Dermis blood vessel endothelial cell (primary cell): ENCODE measurements around the gene CNTNAP2. TPM values are rescaled to one million over a fixed set of nuclear protein-coding genes. Genes with fewer than 3 reads are reported as not detected.
"Not testable (repeated sequence)": the region's sequence is repeated elsewhere in the genome, so short reads cannot be mapped to it uniquely, and the experiment has no call there.

ENCODE experiments used
- DNase-seq: peaks from one replicate; pipeline ENCODE4 v3.0.0; 2010
- total RNA-seq: library from RNA; depleted of rRNA; stranded (reverse); fragments of >200 nt; gene quantifications from 2 replicates; pipeline ENCODE4 v1.2.3, GENCODE V29; 2014

Gene CNTNAP2
- total RNA-seq, 1 donor from 2014 or later: not detected

GRCh38 chr7:148380596-148381419 is 2264.2 kb downstream of the CNTNAP2 start:
- no peak for DNase-seq

GRCh38 chr7:148382596-148382995 is 2266.0 kb downstream of the CNTNAP2 start:
- DNase-seq: no peak

- no peak for DNase-seq
These were observed 2267.1 kb downstream of the CNTNAP2 start for GRCh38 chr7:148383651-148384050.

DNA sequence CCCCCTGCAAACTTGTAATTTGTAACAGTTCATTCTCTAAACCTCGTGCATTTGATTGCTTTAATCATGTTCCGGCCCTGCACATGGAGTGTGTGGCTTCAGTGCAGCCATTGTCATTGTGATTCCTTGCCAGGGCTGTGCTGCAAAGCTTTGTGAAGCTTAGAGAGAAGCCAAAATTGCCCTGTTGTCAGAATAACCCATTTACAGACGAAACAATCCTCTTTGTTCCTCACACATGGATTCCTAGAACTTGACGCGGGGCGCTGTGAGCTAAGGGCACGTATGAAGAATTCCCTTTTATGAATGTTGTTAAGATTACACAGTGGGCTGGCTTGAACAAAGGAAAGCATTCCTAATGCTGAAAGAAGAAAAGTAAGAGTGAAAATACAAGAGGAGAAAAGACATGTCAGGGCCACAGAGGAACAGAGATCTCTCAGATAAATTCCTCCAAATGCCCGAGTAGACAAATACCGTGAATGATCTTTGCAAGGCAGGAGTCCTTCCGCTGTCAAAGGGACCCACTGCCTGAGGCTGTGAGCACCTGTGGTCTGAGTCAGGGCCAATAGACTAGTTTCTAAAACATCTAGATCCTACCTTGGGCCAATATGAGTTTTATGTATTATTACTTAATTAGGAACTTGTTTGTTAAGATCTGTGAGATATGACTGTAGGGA is 2268.5 kb downstream of the CNTNAP2 start:
- no peak for DNase-seq

DNA sequence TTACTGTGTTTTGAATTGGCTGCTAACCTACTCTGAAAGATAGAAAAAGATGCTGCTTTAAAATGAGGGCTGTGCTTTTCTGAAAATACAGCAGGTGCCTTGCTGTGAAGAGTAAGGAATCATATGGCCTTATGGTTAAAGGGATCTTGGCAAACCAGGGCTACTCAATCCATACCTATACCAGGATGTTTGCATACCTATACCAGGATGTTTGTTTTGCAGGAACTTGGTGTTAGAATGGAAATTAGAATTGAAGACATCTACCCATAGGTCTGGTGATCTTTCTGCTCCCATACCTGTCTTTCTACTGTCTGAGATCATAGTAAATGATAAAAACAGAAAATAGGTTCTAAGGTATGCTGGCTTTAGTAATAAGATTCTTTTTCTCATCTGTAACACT is 2273.8 kb downstream of the CNTNAP2 start:
- no peak for DNase-seq

GRCh38 chr7:148391591-148391990 is 2275.0 kb downstream of the CNTNAP2 start:
- no peak for DNase-seq

GRCh38 chr7:148394582-148394981 is 2278.0 kb downstream of the CNTNAP2 start:
- no peak for DNase-seq

DNA sequence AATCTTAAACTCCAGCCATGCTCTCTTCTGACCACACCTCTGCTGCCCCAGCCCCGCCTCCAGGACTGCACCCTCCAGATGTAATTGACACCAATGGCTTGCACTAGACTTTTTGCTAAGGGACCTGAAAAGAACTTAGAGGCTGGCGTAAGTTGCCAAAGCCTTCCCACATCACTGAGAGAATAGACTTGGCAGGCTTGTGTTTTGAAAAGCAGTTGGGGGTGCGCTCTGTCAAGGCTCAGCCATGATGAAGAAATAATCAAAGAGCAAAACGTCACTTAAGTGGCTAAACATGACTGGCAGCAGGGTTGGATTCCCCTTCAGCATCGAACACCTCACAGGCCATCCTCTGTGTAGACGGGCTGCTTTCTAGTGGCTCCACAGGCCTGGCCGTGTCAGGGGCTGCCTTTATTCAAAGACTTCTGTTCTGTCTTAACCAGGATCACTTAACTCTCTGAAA is 2278.8 kb downstream of the CNTNAP2 start:
- no peak for DNase-seq

- no peak for DNase-seq
These were observed 2279.6 kb downstream of the CNTNAP2 start for GRCh38 chr7:148395990-148396716.

DNA sequence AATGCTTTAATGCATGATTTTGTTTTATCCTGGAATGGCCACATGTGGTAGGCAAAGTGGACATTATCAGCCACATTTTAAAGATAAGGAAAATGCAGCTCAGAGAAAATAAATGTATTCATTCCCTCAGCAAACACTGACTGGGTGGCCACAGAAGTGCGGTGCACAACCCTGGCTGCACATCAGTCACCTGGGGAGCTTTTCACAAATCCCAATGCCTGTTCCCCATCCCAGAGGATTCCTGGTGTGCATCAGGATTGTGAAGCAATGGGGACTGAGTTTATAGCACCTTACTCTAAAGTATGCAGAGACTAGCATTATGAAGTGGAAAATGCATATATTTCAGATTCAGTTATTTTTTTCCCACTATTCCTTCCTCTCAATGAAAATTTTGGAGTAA is 2280.5 kb downstream of the CNTNAP2 start:
- DNase-seq: no peak

DNA sequence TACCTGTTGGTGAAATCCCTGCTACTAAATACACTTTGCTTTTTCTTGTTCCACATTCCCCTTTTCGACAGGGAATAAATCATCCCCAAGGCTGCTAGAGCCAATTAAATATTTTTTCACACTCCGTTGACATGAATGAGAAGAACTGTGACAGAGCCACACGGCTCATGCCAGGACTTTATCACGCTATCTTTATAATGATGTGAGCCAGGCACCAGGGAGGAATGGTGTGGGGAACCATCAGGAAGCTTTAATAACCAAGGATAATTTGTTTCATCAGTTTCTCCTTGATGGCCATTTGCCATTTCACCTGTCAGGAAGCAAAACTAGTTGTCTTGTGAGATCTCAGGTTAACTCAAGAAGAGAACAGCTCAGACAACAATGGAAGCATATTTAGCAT is 2280.9 kb downstream of the CNTNAP2 start:
- no peak for DNase-seq

DNA sequence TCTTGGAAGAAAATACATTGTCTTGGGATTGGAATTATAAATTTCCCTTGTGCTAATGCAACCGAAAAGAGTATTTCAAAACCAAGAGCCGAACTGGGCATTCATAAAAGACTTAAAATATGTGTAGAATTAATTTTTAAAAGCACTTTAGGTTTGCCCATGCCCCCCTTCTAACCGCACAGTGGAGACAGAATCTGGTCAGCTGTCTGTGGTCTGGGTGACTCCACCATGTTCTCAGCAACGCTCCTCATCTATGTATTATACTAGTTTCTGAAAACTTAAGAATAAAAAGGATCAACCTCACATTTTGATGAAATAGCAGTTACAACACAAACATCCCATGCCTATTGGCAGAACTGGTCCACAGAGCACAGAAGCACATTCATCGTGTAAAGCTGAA is 2281.4 kb downstream of the CNTNAP2 start:
- no peak for DNase-seq

DNA sequence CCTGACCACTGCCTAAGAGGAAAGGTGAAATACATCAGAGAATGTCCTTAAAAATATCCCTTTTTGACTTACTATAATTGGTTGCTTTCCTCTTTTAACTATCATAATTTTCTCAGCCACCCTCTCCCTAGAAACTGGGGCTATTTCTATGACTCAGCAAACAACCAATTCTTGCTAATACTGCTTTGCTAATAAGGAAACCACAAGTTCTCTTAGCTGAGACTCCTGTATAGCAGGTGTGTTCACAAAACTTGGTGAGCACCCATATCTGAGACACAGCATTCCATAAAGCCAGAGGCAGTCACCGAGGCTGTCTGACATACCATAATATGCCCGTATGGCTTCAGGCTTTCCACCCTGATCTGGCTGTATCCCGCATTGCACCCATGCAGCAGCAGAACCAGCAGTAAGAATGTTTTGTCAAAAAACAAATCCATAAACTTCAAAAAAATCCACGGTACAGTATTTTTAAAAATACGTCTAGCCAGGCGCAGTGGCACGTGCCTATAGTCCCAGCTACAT is 2282.3 kb downstream of the CNTNAP2 start:
- DNase-seq: no peak

DNA sequence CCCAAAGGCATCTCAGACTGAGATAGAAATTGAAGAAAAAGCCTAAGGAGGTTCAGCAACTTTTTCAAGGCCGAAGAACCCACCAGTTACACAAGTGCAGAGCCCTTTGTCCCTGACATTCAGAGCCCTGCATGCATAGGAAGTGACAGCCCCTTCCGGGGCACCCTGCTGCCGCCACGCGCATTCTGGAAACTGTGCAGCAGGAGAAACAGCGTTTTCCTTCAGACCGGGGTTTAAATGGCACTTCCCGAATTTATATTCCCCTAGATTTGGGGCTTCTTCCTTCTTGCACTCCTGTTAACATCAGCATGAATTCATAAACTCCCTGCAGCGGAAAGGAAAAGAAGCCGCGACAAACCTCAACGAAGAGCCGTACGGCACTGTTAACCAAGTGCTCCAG is 2283.5 kb downstream of the CNTNAP2 start:
- no peak for DNase-seq

GRCh38 chr7:148402159-148402558 is 2285.6 kb downstream of the CNTNAP2 start:
- DNase-seq: no peak

DNA sequence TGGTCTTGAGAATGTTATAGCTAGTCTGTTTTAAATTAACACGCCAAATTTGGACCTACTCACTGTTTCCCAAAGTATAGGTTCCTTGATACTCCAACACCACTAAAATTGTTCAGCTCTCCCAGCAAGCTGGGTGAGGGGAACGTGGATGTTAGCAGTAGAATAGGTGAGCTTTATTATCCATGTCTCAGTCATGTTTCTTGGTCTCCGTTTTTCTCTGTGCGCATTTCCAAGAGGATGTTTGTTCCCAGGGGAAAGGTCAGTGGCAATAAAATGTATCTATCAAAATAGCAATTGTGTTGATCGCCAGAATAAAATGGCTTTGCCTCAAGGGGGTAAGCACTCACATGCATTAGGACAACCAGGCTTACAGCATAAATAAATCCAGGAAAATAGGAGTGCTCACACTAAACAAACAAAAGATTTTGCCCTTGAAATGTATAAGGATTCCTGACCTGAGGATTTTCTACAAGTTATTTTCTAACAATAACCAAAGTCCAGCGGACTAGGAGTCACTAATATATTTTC is 2286.9 kb downstream of the CNTNAP2 start:
- DNase-seq: no peak

DNA sequence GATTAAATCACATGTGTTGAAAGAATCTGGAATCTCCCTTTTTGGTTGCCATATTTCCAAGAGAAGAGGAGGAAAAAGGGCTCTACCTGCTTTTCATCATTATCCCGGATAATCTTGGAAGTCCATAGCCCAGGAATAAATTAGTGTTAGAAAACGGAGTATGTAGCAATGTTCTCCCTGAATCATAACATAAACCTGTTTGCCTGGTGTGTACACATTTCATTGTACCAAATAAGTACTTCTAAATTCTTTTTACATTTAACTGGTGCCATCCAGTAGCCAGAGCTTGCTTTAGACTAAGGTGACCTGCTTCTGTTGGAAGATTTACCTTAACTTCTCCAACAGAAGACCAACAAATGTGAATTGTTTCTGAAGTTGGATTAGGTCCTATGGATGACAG is 2291.7 kb downstream of the CNTNAP2 start:
- DNase-seq: no peak

DNA sequence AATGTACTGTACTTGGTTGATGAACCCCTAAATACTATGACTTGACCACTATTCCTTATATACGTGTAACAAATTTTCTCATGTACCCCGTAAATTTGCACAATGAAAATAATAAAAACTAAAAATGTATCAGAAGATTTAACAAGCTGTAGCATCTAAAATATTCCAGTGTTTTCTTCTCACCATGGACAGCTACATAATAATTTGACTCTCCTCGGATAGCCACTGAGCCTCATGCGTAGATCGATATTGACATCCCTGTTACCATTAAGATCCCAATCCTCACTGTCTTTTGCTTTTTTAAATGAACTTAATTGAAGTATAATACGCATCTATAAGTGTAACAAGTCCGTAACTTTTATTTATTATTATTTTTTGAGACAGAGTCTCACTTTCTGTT is 2294.3 kb downstream of the CNTNAP2 start:
- no peak for DNase-seq

- no peak for DNase-seq
These were observed 2296.1 kb downstream of the CNTNAP2 start for GRCh38 chr7:148412691-148413090.

DNA sequence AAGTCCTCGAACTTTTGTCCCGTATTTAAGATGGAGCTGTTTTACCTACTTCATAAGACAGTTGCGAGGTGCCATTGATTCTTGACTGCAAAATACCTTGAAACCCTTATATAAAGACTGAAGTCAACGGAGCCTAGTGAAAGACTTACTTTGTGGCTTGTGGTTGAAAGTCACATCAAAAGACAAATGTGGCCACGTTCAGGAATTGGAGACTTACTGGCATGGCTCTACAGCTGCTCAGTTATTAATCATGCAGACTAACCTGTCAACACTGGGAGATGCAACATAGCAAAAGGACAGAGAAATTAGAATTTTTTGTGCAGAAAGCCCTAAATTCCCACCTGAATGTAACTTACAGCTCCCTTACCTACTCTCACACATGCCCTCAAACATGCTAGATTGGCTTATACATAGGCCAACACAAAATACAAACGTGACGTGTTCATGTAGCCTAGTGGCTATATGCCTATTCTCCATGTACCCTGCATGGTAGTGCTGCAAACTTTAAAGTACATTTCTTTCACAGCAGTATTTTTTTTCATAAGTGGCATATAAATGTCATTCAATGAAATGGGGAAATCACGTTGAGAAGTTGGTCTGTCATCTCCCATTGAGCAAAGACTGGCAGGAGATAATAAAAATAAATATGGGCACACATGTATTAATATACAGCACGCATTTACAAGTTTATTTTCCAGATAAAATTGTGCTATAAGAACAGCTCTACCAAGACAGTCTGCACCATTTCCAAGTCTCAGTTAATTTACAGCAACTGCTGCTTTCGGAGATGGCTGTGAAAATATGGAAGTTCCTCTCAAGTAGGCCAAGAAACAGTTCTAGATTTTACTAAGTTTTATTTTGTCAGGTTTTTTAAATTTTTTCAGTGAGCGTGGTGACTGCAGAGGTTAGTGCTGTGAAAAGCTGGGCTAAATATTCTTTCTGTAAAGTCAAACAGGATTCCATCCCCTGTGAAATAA is 2303.5 kb downstream of the CNTNAP2 start:
- no peak for DNase-seq

GRCh38 chr7:148422030-148422429 is 2305.4 kb downstream of the CNTNAP2 start:
- DNase-seq: no peak

DNA sequence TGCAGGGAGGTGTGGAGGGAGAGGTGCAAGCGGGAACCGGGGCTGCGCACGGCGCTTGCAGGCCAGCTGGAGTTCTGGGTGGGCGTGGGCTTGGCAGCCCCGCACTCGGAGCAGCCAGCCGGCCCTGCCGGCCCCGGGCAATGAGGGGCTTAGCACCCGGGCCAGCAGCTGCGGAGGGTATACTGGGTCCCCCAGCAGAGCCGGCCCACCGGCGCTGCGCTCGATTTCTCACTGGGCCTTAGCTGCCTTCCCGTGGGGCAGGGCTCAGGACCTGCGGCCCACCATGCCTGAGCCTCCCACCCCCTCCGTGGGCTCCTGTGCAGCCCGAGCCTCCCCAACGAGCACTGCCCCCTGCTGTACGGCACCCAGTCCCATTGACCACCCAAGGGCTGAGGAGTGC is 2309.8 kb downstream of the CNTNAP2 start:
- not testable (repeated sequence) for DNase-seq
